GM12872 (cell line): ENCODE data around the gene MTIF2.

ENCODE experiments used
- CTCF ChIP-seq: IDR thresholded peaks from 3 replicates; pipeline ENCODE4 v1.5.1; 2011; ENCODE audit warnings: low read depth, mild to moderate bottlenecking, low read length, moderate library complexity; ENCODE audit not compliant: insufficient read depth

The MTIF2 gene

GRCh38 chr2:55223958-55224760, 44.9 kb downstream of the MTIF2 start:
- TF ChIP-seq CTCF = no peak

GRCh38 chr2:55213822-55214221, 55.2 kb downstream of the MTIF2 start:
- no peak for TF ChIP-seq CTCF

GRCh38 chr2:55204950-55205349, 64.1 kb downstream of the MTIF2 start:
- no peak for TF ChIP-seq CTCF

- TF ChIP-seq CTCF = no peak
Measured at GRCh38 chr2:55204536-55204935, 64.5 kb downstream of the MTIF2 start.

- no peak for TF ChIP-seq CTCF
Measured at GRCh38 chr2:55200416-55200815, 68.6 kb downstream of the MTIF2 start.

- TF ChIP-seq CTCF = no peak
Measured at GRCh38 chr2:55196526-55196925, 72.5 kb downstream of the MTIF2 start.
